ENCODE measurements around the gene PARP12. TPM values are rescaled to one million over a fixed set of nuclear protein-coding genes. Genes with fewer than 3 reads are reported as not detected.
A peak's percentile ranks its signal among the peaks of the same experiment; 100 is the strongest.

The PARP12 gene
- total RNA-seq, 4 donors from 2014 or later, result 37.4 to 46.9 (median 38.9) TPM

DNA sequence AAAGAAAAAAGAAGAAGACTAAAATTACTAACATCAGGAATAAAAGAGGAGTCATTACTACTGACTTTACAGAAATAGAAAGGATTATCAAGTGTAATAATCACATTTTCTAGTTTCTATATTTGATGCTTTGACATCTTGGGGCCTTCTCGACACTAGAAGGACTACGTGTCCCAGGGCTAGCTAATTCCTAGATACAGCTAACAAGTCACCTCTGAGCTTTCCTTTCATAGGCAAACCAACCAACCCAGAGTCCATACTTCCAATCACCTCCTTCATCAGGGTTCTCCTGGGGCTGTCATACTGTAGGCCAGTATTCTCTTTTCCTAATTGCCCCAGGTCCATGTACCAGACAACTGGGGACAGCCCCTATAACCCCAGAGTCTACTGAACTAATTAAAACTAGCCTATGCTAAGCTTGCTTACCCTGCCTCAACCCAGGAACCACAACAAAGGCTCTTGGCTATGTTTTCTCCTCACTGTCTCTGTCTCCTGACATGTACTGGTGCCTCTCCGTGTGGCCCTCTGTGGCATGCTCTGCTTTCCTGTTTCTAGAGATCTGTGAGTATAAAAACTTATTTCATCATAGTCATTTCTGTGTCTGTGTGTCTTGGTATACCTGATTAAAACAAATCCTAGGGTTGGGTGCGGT is 6.7 kb upstream of the PARP12 start:
- no peak overlapping the region for H3K27ac ChIP-seq
- intact Hi-C loops (cut with DNase I), result no loop called here
- H3K9me3 ChIP-seq, result no peaks in the 10 kb centered on the region
- no peaks in the 10 kb centered on the region for H3K4me1 ChIP-seq
- no peak for DNase-seq
- 80 to 95% methylated on average over 4 of the region's 4 CpGs for WGBS, 2 donors
- TF ChIP-seq POLR2A (IDR thresholded peaks at IDR 0.05), result no peak
- TF ChIP-seq, protein P1, sequence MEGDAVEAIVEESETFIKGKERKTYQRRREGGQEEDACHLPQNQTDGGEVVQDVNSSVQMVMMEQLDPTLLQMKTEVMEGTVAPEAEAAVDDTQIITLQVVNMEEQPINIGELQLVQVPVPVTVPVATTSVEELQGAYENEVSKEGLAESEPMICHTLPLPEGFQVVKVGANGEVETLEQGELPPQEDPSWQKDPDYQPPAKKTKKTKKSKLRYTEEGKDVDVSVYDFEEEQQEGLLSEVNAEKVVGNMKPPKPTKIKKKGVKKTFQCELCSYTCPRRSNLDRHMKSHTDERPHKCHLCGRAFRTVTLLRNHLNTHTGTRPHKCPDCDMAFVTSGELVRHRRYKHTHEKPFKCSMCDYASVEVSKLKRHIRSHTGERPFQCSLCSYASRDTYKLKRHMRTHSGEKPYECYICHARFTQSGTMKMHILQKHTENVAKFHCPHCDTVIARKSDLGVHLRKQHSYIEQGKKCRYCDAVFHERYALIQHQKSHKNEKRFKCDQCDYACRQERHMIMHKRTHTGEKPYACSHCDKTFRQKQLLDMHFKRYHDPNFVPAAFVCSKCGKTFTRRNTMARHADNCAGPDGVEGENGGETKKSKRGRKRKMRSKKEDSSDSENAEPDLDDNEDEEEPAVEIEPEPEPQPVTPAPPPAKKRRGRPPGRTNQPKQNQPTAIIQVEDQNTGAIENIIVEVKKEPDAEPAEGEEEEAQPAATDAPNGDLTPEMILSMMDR (IDR thresholded peaks at IDR 0.05), result no peak
- H3K27me3 ChIP-seq, result no peaks in the 10 kb centered on the region
- no peak overlapping the region for H3K4me3 ChIP-seq (replicated peaks in 1 of 3)
- no peaks in the 10 kb centered on the region for H3K36me3 ChIP-seq

- no peaks in the 10 kb centered on the region for H3K27me3 ChIP-seq
- H3K4me3 ChIP-seq (replicated peaks in 1 of 3), result no peak overlapping the region
- no peaks in the 10 kb centered on the region for H3K36me3 ChIP-seq
- intact Hi-C loops (cut with DNase I), result no loop called here
- TF ChIP-seq, protein P1 (IDR thresholded peaks at IDR 0.05), result no peak
- TF ChIP-seq POLR2A (IDR thresholded peaks at IDR 0.05), result no peak
- no peaks in the 10 kb centered on the region for H3K9me3 ChIP-seq
- DNase-seq, result no peak
- 92 to 94% methylated on average over 2 of the region's 2 CpGs for WGBS, 2 donors
- H3K27ac ChIP-seq, result no peak overlapping the region
- no peaks in the 10 kb centered on the region for H3K4me1 ChIP-seq
These were observed 5.3 kb upstream of the PARP12 start for GRCh38 chr7:140068033-140068432.

DNA sequence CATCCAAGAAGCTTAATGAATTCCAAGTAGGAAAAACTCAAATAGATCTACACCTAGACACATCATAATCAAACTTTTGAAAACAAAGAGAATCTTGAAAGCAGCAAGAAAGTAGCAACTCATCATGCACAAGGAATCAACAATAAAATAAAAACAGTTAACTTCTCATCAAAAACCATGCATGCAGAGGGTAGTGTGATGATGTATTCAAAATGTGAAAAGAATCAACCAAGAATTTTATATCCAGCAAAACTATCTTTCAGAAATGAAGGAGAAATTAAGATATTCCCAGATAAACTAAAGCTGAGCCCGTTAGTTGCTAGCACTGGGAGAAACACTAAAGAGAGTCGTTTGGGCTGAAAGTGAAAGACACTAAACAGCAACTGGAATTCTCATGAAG is 4.3 kb upstream of the PARP12 start:
- Histone ChIP-seq H3K4me3 (replicated peaks in 1 of 3) (no peak overlapping the region), H3K4me1 (no peaks in the 10 kb centered on the region), H3K9me3 (no peaks in the 10 kb centered on the region), H3K27ac (no peak overlapping the region), H3K36me3 (no peaks in the 10 kb centered on the region), H3K27me3 (no peaks in the 10 kb centered on the region)
- DNase-seq, result no peak
- WGBS, 2 donors, result 38 to 91% methylated on average over 2 of the region's 2 CpGs
- TF ChIP-seq, protein P1 (IDR thresholded peaks at IDR 0.05), result no peak
- TF ChIP-seq POLR2A (IDR thresholded peaks at IDR 0.05), result no peak
- intact Hi-C loops (cut with DNase I), result no loop called here

- WGBS, 2 donors, result 27% methylated on average over 14 of the region's 32 CpGs; no CpG with 5 or more reads in 1 of the 2 donors
- Histone ChIP-seq H3K36me3 (no peaks in the 10 kb centered on the region), H3K4me3 (replicated peaks in 1 of 3) (peak overlapping the region; percentile 62 to 79 (median 70)), H3K4me1 (peaks cover 18 to 19% of the 10 kb centered on the region in 2 donors), H3K27me3 (no peaks in the 10 kb centered on the region), H3K27ac (peak overlapping the region; percentile 79 to 92 (median 91)), H3K9me3 (no peaks in the 10 kb centered on the region)
- intact Hi-C loops (cut with DNase I), result no loop called here
- TF ChIP-seq, protein P1 (IDR thresholded peaks at IDR 0.05), result no peak
- TF ChIP-seq POLR2A (IDR thresholded peaks at IDR 0.05), result no peak
- DNase-seq, result peak; percentile 33 to 35
These were observed 628 bp downstream of the PARP12 start for GRCh38 chr7:140062118-140062527.

DNA sequence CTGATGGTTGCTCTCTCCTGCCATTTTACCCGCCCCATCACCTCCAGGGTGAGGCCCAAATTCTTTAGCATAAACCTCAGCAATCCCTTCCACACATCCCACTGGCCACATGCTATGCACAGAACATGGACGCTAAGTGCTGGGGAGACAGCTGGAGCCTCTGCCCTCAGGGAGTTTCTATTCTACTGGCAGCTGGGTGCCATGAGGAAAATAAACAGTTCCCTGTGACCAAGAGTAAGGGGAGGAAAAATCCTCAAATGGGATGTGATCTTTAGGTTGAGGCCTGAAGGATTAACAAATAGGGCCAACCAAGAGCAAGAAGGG is 1.2 kb downstream of the PARP12 start:
- Histone ChIP-seq H3K27ac (peak overlapping the region in 2 of 3 donors; percentile 79 to 92), H3K4me3 (replicated peaks in 1 of 3) (peak overlapping the region in 1 of 3 donors; percentile 70), H3K27me3 (no peaks in the 10 kb centered on the region), H3K9me3 (no peaks in the 10 kb centered on the region), H3K4me1 (peaks cover 18 to 19% of the 10 kb centered on the region in 2 donors), H3K36me3 (no peaks in the 10 kb centered on the region)
- intact Hi-C loops (cut with DNase I), result no loop called here
- no peak for DNase-seq
- 86 to 91% methylated on average over 2 of the region's 2 CpGs for WGBS, 2 donors
- TF ChIP-seq POLR2A (IDR thresholded peaks at IDR 0.05), result no peak
- TF ChIP-seq, protein P1 (IDR thresholded peaks at IDR 0.05), result no peak

Measured in thyroid gland (tissue), 4 donors.